HEK293 (cell line): ENCODE results near the gene PILRA.

ENCODE experiments used
- CTCF ChIA-PET: fragments of 350-600 bp; formaldehyde crosslinking; extraction: SDS; loops from one replicate; lab custom pipeline; 2021; ENCODE audit warnings: antibody characterized with exemption; lab: Yijun Ruan, JAX
- POLR2A ChIA-PET: fragments of 300-600 bp; formaldehyde crosslinking; extraction: SDS; loops from one replicate; lab custom pipeline; 2020; ENCODE audit warnings: antibody characterized with exemption, inconsistent platforms; lab: Yijun Ruan, JAX
- H3K27ac ChIP-seq: fragments of 200-500 bp; sonication (Bioruptor generic); 2 replicates; pipeline ENCODE4 v1.5.1; 2014; ENCODE audit warnings: low read depth, low read length, control low read depth, inconsistent platforms; ENCODE audit errors: extremely low read depth
- H3K36me3 ChIP-seq, 2 experiments: fragments of 200-500 bp in 1 of 2; sonication (Bioruptor generic) in 1 of 2; 1 replicate in 1 of 2; 2 replicates in 1 of 2; pipeline ENCODE4 v1.5.1; 2014 to 2017; ENCODE audit warnings: inconsistent platforms in 2 of 2, low read length in 2 of 2; ENCODE audit not compliant: control insufficient read depth in 2 of 2, insufficient read depth in 1 of 2
- H3K4me1 ChIP-seq: fragments of 200-500 bp; sonication (Bioruptor generic); 2 replicates; pipeline ENCODE4 v1.5.1; 2014; ENCODE audit warnings: mild to moderate bottlenecking, low read length, inconsistent platforms; ENCODE audit not compliant: control insufficient read depth, insufficient read depth
- H3K4me3 ChIP-seq: 2 replicates; pipeline ENCODE4 v1.5.1; 2011; ENCODE audit warnings: low read depth, mild to moderate bottlenecking, control low read depth, low read length, moderate library complexity
- H3K9me3 ChIP-seq: fragments of 200-500 bp; sonication (Bioruptor generic); 2 replicates; pipeline ENCODE4 v1.5.1; 2014; ENCODE audit warnings: low read depth, low read length, inconsistent platforms; ENCODE audit not compliant: control insufficient read depth, insufficient read depth
- FEZF1 ChIP-seq: fragments of 450-650 bp; formaldehyde crosslinking; IDR thresholded peaks from 2 replicates; pipeline ENCODE4 v1.5.1; 2016; ENCODE audit warnings: missing biosample characterization, missing genetic modification characterization
- GLIS1 ChIP-seq: fragments of 450-650 bp; formaldehyde crosslinking; IDR thresholded peaks from 2 replicates; pipeline ENCODE4 v1.5.1; 2016; ENCODE audit warnings: missing biosample characterization, missing genetic modification characterization
- OSR2 ChIP-seq: fragments of 450-650 bp; formaldehyde crosslinking; IDR thresholded peaks from 2 replicates; pipeline ENCODE4 v1.5.1; 2016; ENCODE audit warnings: missing biosample characterization, missing genetic modification characterization
- PRDM1 ChIP-seq: fragments of 450-650 bp; formaldehyde crosslinking; IDR thresholded peaks from 2 replicates; pipeline ENCODE4; 2016; ENCODE audit warnings: missing biosample characterization, missing genetic modification characterization
- TCF7L2 ChIP-seq: IDR thresholded peaks from 2 replicates; pipeline ENCODE4 v1.6.1; 2011; ENCODE audit warnings: low read depth, mild to moderate bottlenecking, inconsistent platforms, low read length, moderate library complexity, borderline replicate concordance
- ZBTB1 ChIP-seq: fragments of 450-650 bp; formaldehyde crosslinking; IDR thresholded peaks from 2 replicates; pipeline ENCODE4 v1.5.1; 2016; ENCODE audit warnings: missing biosample characterization, missing genetic modification characterization
- ZBTB7A ChIP-seq: fragments of 450-650 bp; formaldehyde crosslinking; IDR thresholded peaks from 2 replicates; pipeline ENCODE4 v1.5.1; 2016; ENCODE audit warnings: low read depth, missing biosample characterization, missing genetic modification characterization
- ZEB2 ChIP-seq: fragments of 450-650 bp; formaldehyde crosslinking; IDR thresholded peaks from 2 replicates; pipeline ENCODE4 v1.5.1; 2016; ENCODE audit warnings: missing biosample characterization, missing genetic modification characterization
- ZNF132 ChIP-seq: fragments of 450-650 bp; formaldehyde crosslinking; IDR thresholded peaks from 2 replicates; pipeline ENCODE4 v1.5.1; 2017; ENCODE audit warnings: missing biosample characterization, missing genetic modification characterization, borderline replicate concordance
- ZNF169 ChIP-seq: fragments of 450-650 bp; formaldehyde crosslinking; IDR thresholded peaks from 2 replicates; pipeline ENCODE4 v1.5.1; 2016; ENCODE audit warnings: missing biosample characterization, missing genetic modification characterization
- ZNF19 ChIP-seq: fragments of 450-650 bp; formaldehyde crosslinking; IDR thresholded peaks from 2 replicates; pipeline ENCODE4; 2016; ENCODE audit warnings: missing biosample characterization, missing genetic modification characterization, low read depth
- ZNF266 ChIP-seq: fragments of 450-650 bp; formaldehyde crosslinking; IDR thresholded peaks from 2 replicates; pipeline ENCODE4 v1.5.1; 2016; ENCODE audit warnings: missing biosample characterization, missing genetic modification characterization, low read depth
- ZNF292 ChIP-seq: fragments of 450-650 bp; formaldehyde crosslinking; IDR thresholded peaks from 2 replicates; pipeline ENCODE4 v1.5.1; 2016; ENCODE audit warnings: low read depth, missing biosample characterization, missing genetic modification characterization, borderline replicate concordance
- ZNF366 ChIP-seq: fragments of 450-650 bp; formaldehyde crosslinking; conservative IDR thresholded peaks from 2 replicates; pipeline ENCODE4 v1.5.1; 2016; ENCODE audit warnings: missing biosample characterization, missing genetic modification characterization
- ZNF394 ChIP-seq: fragments of 450-650 bp; formaldehyde crosslinking; IDR thresholded peaks from 2 replicates; pipeline ENCODE4 v1.5.1; 2016; ENCODE audit warnings: missing biosample characterization, missing genetic modification characterization, mild to moderate bottlenecking, moderate library complexity, borderline replicate concordance
- ZNF426 ChIP-seq: fragments of 450-650 bp; formaldehyde crosslinking; IDR thresholded peaks from 2 replicates; pipeline ENCODE4 v1.5.1; 2017; ENCODE audit warnings: missing biosample characterization, missing genetic modification characterization, mild to moderate bottlenecking, inconsistent platforms, moderate library complexity
- ZNF530 ChIP-seq: fragments of 450-650 bp; formaldehyde crosslinking; IDR thresholded peaks from 2 replicates; pipeline ENCODE4 v1.5.1; 2016; ENCODE audit warnings: low read depth, missing biosample characterization, missing genetic modification characterization
- ZNF624 ChIP-seq: fragments of 450-650 bp; formaldehyde crosslinking; IDR thresholded peaks from 2 replicates; pipeline ENCODE4 v1.5.1; 2017; ENCODE audit warnings: missing biosample characterization, missing genetic modification characterization
- ZNF658 ChIP-seq: fragments of 450-650 bp; formaldehyde crosslinking; IDR thresholded peaks from 2 replicates; pipeline ENCODE4; 2016; ENCODE audit warnings: missing biosample characterization, missing genetic modification characterization
- ZNF664 ChIP-seq: fragments of 450-650 bp; formaldehyde crosslinking; IDR thresholded peaks from 2 replicates; pipeline ENCODE4 v1.5.1; 2016; ENCODE audit warnings: missing biosample characterization, missing genetic modification characterization
- ZNF776 ChIP-seq: fragments of 450-650 bp; formaldehyde crosslinking; IDR thresholded peaks from 2 replicates; pipeline ENCODE4 v1.5.0; 2017; ENCODE audit warnings: missing biosample characterization, missing genetic modification characterization, borderline replicate concordance
- ZNF830 ChIP-seq: fragments of 450-650 bp; IDR thresholded peaks from 2 replicates; pipeline ENCODE4 v1.5.0; 2018; ENCODE audit warnings: missing biosample characterization, missing genetic modification characterization, low read depth, mild to moderate bottlenecking, moderate library complexity
- TF ChIP-seq, protein P1 (sequence below): fragments of 450-650 bp; formaldehyde crosslinking; optimal IDR thresholded peaks from 2 replicates; pipeline ENCODE3; 2016; ENCODE audit warnings: missing biosample characterization, mild to moderate bottlenecking, missing genetic modification characterization
- TF ChIP-seq, protein P2 (sequence below): fragments of 450-650 bp; formaldehyde crosslinking; IDR thresholded peaks from 2 replicates; pipeline ENCODE4 v1.5.1; 2016; ENCODE audit warnings: missing biosample characterization, missing genetic modification characterization
- TF ChIP-seq, protein P3 (sequence below): fragments of 450-650 bp; formaldehyde crosslinking; IDR thresholded peaks from 2 replicates; pipeline ENCODE4 v1.5.1; 2017; ENCODE audit warnings: missing biosample characterization, missing genetic modification characterization
- TF ChIP-seq, protein P4 (sequence below): fragments of 450-650 bp; formaldehyde crosslinking; IDR thresholded peaks from 2 replicates; pipeline ENCODE4 v1.5.1; 2016; ENCODE audit warnings: missing biosample characterization, missing genetic modification characterization
- TF ChIP-seq, protein P5 (sequence below): fragments of 450-650 bp; formaldehyde crosslinking; IDR thresholded peaks from 2 replicates; pipeline ENCODE4 v1.5.1; 2016; ENCODE audit warnings: missing biosample characterization, missing genetic modification characterization, low read depth

Gene PILRA

DNA sequence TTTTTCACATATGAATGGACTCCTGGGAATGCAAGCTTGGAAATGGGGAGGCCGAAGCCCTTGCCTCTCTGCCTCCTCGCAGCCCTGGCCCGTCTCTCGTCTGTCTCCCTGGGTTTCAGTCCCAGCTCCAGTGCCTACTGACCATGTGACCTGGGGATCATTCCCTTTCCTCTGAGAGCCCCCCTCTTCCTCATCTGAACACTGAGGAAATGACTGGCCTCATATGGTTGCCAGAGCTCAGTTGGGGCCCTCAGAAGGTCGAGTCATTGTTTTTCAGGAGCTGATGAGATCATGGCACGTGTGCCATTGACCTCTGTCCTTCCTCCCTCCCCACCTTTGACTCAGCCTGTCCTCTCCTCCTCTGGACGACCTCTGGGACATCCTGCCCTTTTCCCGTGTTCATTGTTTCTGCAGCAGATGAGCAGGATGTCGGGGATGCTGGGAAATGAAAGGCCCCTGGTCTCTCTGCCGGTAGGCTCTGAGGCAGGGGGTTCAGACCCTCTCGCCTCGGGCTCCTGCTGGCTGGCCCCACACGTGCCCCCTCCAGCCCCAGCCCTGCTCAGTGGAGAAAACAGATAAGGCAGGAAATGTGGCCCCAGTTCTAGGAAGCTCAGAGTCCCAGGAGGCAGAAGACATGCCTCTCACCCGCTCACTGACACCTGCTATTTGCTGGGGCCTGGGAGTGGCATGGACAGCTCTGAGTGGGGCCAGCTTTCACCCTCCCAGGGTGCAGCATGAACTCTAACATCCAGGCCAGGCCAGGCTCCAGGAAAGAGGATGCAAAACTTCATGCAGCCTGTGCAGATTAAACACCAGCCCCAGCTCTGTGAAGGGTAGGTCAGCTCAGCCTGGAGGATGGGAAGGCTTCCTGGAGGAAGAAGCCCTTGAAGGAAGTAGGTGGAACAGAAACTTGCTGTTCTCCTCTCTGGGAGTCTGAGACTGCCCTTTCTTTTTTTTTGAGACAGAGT is 71.3 kb downstream of the PILRA start:
- Histone ChIP-seq H3K27ac (no peak overlapping the region), H3K4me3 (no peak overlapping the region), H3K36me3 (no peaks in the 10 kb centered on the region), H3K4me1 (no peaks in the 10 kb centered on the region), H3K9me3 (no peaks in the 10 kb centered on the region)
- CTCF ChIA-PET: interaction anchor here (0.6 to 1.1 kb wide), 4 partner anchors 16 to 160 kb away, joined by 3 read pairs; no protein-coding TSS in a partner anchor
- POLR2A ChIA-PET: interaction anchor here (0.9 to 6.2 kb wide), 5 partner anchors 8 to 142 kb away, joined by 3 to 28 read pairs (median 4); partner anchors contain the start of genes FBXO24, LRCH4, MEPCE and PPP1R35
- TF ChIP-seq ZEB2 (tag by site-specific recombination) (no peak), TCF7L2 (no peak), ZNF624 (no peak), GLIS1 (tag by site-specific recombination) (peak; percentile 81), ZNF394 (tag by site-specific recombination) (no peak), ZNF366 (tag by site-specific recombination) (peak; percentile 32; the same call in 1 of the 2 replicates), ZNF664 (tag by site-specific recombination) (peak; percentile 86), ZNF132 (tag by site-specific recombination) (no peak), ZNF266 (tag by site-specific recombination) (no peak), ZBTB1 (no peak), OSR2 (tag by site-specific recombination) (no peak), ZNF776 (tag by site-specific recombination) (no peak), ZNF19 (tag by site-specific recombination) (no peak), ZNF830 (no peak), ZNF658 (tag by site-specific recombination) (no peak), FEZF1 (tag by site-specific recombination) (no peak), ZNF530 (tag by site-specific recombination) (no peak), PRDM1 (tag by site-specific recombination) (no peak), ZNF169 (no peak), ZNF292 (tag by site-specific recombination) (no peak), ZBTB7A (tag by site-specific recombination) (no peak), ZNF426 (no peak)
- TF ChIP-seq, protein P1, sequence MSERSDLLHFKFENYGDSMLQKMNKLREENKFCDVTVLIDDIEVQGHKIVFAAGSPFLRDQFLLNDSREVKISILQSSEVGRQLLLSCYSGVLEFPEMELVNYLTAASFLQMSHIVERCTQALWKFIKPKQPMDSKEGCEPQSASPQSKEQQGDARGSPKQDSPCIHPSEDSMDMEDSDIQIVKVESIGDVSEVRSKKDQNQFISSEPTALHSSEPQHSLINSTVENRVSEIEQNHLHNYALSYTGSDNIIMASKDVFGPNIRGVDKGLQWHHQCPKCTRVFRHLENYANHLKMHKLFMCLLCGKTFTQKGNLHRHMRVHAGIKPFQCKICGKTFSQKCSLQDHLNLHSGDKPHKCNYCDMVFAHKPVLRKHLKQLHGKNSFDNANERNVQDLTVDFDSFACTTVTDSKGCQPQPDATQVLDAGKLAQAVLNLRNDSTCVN (tag by site-specific recombination): no peak
- TF ChIP-seq, protein P2, sequence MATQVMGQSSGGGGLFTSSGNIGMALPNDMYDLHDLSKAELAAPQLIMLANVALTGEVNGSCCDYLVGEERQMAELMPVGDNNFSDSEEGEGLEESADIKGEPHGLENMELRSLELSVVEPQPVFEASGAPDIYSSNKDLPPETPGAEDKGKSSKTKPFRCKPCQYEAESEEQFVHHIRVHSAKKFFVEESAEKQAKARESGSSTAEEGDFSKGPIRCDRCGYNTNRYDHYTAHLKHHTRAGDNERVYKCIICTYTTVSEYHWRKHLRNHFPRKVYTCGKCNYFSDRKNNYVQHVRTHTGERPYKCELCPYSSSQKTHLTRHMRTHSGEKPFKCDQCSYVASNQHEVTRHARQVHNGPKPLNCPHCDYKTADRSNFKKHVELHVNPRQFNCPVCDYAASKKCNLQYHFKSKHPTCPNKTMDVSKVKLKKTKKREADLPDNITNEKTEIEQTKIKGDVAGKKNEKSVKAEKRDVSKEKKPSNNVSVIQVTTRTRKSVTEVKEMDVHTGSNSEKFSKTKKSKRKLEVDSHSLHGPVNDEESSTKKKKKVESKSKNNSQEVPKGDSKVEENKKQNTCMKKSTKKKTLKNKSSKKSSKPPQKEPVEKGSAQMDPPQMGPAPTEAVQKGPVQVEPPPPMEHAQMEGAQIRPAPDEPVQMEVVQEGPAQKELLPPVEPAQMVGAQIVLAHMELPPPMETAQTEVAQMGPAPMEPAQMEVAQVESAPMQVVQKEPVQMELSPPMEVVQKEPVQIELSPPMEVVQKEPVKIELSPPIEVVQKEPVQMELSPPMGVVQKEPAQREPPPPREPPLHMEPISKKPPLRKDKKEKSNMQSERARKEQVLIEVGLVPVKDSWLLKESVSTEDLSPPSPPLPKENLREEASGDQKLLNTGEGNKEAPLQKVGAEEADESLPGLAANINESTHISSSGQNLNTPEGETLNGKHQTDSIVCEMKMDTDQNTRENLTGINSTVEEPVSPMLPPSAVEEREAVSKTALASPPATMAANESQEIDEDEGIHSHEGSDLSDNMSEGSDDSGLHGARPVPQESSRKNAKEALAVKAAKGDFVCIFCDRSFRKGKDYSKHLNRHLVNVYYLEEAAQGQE (tag by site-specific recombination): no peak
- TF ChIP-seq, protein P3, sequence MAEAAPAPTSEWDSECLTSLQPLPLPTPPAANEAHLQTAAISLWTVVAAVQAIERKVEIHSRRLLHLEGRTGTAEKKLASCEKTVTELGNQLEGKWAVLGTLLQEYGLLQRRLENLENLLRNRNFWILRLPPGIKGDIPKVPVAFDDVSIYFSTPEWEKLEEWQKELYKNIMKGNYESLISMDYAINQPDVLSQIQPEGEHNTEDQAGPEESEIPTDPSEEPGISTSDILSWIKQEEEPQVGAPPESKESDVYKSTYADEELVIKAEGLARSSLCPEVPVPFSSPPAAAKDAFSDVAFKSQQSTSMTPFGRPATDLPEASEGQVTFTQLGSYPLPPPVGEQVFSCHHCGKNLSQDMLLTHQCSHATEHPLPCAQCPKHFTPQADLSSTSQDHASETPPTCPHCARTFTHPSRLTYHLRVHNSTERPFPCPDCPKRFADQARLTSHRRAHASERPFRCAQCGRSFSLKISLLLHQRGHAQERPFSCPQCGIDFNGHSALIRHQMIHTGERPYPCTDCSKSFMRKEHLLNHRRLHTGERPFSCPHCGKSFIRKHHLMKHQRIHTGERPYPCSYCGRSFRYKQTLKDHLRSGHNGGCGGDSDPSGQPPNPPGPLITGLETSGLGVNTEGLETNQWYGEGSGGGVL (tag by site-specific recombination): 0 out of 2 replicates have a peak, but pooled peaks have one; percentile 38
- TF ChIP-seq, protein P4, sequence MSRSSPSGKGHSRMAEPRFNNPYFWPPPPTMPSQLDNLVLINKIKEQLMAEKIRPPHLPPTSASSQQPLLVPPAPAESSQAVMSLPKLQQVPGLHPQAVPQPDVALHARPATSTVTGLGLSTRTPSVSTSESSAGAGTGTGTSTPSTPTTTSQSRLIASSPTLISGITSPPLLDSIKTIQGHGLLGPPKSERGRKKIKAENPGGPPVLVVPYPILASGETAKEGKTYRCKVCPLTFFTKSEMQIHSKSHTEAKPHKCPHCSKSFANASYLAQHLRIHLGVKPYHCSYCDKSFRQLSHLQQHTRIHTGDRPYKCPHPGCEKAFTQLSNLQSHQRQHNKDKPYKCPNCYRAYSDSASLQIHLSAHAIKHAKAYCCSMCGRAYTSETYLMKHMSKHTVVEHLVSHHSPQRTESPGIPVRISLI (tag by site-specific recombination): no peak
- TF ChIP-seq, protein P5, sequence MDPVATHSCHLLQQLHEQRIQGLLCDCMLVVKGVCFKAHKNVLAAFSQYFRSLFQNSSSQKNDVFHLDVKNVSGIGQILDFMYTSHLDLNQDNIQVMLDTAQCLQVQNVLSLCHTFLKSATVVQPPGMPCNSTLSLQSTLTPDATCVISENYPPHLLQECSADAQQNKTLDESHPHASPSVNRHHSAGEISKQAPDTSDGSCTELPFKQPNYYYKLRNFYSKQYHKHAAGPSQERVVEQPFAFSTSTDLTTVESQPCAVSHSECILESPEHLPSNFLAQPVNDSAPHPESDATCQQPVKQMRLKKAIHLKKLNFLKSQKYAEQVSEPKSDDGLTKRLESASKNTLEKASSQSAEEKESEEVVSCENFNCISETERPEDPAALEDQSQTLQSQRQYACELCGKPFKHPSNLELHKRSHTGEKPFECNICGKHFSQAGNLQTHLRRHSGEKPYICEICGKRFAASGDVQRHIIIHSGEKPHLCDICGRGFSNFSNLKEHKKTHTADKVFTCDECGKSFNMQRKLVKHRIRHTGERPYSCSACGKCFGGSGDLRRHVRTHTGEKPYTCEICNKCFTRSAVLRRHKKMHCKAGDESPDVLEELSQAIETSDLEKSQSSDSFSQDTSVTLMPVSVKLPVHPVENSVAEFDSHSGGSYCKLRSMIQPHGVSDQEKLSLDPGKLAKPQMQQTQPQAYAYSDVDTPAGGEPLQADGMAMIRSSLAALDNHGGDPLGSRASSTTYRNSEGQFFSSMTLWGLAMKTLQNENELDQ: no peak
